OCI-LY3 (cell line): Measurements from ENCODE around the gene HPGD.

Source experiments
- H2AFZ ChIP-seq: fragments of 200-600, 300-600 bp; shearing (Covaris generic); 2 replicates; pipeline ENCODE4 v1.6.0; 2014; ENCODE audit warnings: antibody characterized with exemption, low read depth, low read length
- H3K27ac ChIP-seq: fragments of 200-600, 300-600 bp; sonication (generic); 2 replicates; pipeline ENCODE4 v1.5.1; 2014; ENCODE audit warnings: mild to moderate bottlenecking, low read length, moderate library complexity, mixed read lengths
- H3K27me3 ChIP-seq: fragments of 200-600, 300-600 bp; sonication (generic); 2 replicates; pipeline ENCODE4 v1.6.1; 2014; ENCODE audit warnings: low read depth, low read length, mixed read lengths
- H3K36me3 ChIP-seq: fragments of 200-600, 300-600 bp; sonication (generic); replicated peaks from 2 replicates; pipeline ENCODE3; 2014; ENCODE audit warnings: low read depth, low read length, mixed read lengths
- H3K4me1 ChIP-seq: fragments of 300-600, 200-600 bp; sonication (generic); 2 replicates; pipeline ENCODE4 v1.6.1; 2014; ENCODE audit warnings: low read length, mixed read lengths
- H3K4me2 ChIP-seq: fragments of 200-600, 300-600 bp; sonication (generic); 2 replicates; pipeline ENCODE4 v1.6.1; 2014; ENCODE audit warnings: low read length, mixed read lengths
- H3K4me3 ChIP-seq: fragments of 300-600, 200-600 bp; sonication (generic); 2 replicates; pipeline ENCODE4 v1.5.1; 2014; ENCODE audit warnings: antibody characterized with exemption, mild to moderate bottlenecking, low read length, moderate library complexity
- H3K79me2 ChIP-seq: fragments of 300-600, 200-600 bp; shearing (Covaris generic); 2 replicates; pipeline ENCODE4 v1.6.1; 2014; ENCODE audit warnings: mild to moderate bottlenecking, low read length, mixed read lengths
- H3K9ac ChIP-seq: fragments of 300-600, 200-600 bp; shearing (Covaris generic); 2 replicates; pipeline ENCODE4 v1.6.0; 2014; ENCODE audit warnings: mild to moderate bottlenecking, low read length, moderate library complexity
- H3K9me3 ChIP-seq: fragments of 200-600, 300-600 bp; shearing (Covaris generic); 2 replicates; pipeline ENCODE4 v1.6.1; 2014; ENCODE audit warnings: low read length, mixed read lengths; ENCODE audit not compliant: insufficient read depth
- H4K20me1 ChIP-seq: fragments of 200-600, 300-600 bp; sonication (generic); 2 replicates; pipeline ENCODE4 v1.6.1; 2016; ENCODE audit warnings: low read length, mixed read lengths; ENCODE audit not compliant: insufficient read depth
- EZH2phosphoT487 ChIP-seq: fragments of 200-600 bp; shearing (Covaris generic); IDR thresholded peaks from 2 replicates; pipeline ENCODE4 v1.6.1; 2018; ENCODE audit warnings: antibody characterized with exemption, mixed run types, low read depth
- TF ChIP-seq, protein P1 (sequence below): fragments of 200-600, 300-600 bp; sonication (generic); IDR thresholded peaks from 2 replicates; pipeline ENCODE4 v1.5.1; 2014; ENCODE audit warnings: antibody characterized with exemption, low read length, low read depth

HPGD gene

DNA sequence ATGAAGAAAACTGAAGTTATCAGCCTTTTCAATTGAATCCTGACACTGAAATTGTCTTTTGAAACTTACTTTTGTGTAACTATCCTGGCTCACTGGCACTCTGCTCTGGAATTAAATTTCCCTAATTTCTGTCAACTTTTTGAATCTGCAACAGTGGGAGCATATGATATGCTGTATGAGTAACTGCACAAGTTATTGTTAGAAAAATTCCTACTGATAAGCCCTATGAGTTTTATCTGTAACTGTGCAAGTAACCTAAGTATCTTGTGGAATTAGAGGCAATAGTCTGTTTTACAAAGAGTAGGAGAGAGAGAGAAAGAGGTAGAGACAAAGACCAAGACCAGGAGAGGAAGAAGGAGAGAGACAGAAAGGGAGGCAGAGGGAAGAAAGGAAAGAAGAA is 9.2 kb upstream of the HPGD start:
- Histone ChIP-seq H3K9me3 (no peaks in the 10 kb centered on the region), H3K27me3 (no peaks in the 10 kb centered on the region), H3K79me2 (no peaks in the 10 kb centered on the region), H3K27ac (no peak overlapping the region), H3K9ac (no peak overlapping the region), H3K36me3 (no peaks in the 10 kb centered on the region), H3K4me2 (no peak overlapping the region), H3K4me1 (no peaks in the 10 kb centered on the region), H3K4me3 (no peak overlapping the region), H2AFZ (no peak overlapping the region), H4K20me1 (no peaks in the 10 kb centered on the region)
- TF ChIP-seq, protein P1, sequence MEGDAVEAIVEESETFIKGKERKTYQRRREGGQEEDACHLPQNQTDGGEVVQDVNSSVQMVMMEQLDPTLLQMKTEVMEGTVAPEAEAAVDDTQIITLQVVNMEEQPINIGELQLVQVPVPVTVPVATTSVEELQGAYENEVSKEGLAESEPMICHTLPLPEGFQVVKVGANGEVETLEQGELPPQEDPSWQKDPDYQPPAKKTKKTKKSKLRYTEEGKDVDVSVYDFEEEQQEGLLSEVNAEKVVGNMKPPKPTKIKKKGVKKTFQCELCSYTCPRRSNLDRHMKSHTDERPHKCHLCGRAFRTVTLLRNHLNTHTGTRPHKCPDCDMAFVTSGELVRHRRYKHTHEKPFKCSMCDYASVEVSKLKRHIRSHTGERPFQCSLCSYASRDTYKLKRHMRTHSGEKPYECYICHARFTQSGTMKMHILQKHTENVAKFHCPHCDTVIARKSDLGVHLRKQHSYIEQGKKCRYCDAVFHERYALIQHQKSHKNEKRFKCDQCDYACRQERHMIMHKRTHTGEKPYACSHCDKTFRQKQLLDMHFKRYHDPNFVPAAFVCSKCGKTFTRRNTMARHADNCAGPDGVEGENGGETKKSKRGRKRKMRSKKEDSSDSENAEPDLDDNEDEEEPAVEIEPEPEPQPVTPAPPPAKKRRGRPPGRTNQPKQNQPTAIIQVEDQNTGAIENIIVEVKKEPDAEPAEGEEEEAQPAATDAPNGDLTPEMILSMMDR: no peak

DNA sequence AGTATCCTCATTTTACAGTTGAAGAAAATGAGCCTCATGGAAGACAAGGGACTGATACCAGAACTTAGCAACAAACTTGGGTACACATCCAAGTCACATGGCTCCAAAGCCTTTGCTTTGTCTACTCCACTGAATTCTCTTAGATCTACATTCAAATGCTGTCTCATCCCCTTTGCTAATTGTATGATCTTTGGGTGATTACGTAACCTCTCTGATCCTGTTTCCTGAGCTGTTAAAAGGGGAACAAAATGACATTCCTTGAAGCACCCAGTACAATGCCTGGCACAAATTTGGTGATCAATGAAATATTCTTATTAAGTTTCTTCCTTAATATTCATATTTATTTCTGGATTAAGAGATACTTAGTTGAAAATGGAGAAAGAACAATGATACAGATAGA is 5.9 kb upstream of the HPGD start:
- TF ChIP-seq EZH2phosphoT487: no peak
- TF ChIP-seq, protein P1: no peak
- Histone ChIP-seq H3K9ac (no peak overlapping the region), H3K4me2 (no peak overlapping the region), H3K79me2 (no peaks in the 10 kb centered on the region), H3K27me3 (peaks cover 19% of the 10 kb centered on the region), H3K36me3 (no peaks in the 10 kb centered on the region), H4K20me1 (no peaks in the 10 kb centered on the region), H3K27ac (no peak overlapping the region), H3K9me3 (no peaks in the 10 kb centered on the region), H2AFZ (no peak overlapping the region), H3K4me3 (no peak overlapping the region), H3K4me1 (0 out of 2 replicates have a peak, but pooled peaks cover 2% of the 10 kb centered on the region)

DNA sequence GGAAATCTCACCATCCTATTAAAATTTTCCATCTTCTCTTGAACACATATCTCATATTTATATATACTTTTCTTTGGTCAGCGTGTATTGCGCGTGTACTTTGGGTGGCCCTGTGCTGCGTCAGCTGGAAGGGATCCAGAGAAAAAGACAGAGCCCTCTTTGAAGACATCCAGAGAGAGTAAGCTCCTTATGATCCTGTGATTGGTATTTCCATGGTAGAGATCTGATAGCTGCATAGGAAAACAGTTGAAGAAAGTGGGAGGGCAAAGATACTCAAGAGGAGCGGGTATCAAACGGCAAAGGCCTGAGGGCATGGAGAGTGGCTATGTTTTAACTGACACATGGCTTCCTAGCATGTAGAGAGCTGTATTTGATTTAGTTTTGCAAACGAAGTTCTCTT is 4.4 kb upstream of the HPGD start:
- 0 out of 2 replicates have a peak, but pooled peaks cover 4% of the 10 kb centered on the region for H3K4me1 ChIP-seq
- H3K36me3 ChIP-seq: no peaks in the 10 kb centered on the region
- TF ChIP-seq, protein P1: no peak
- no peak for TF ChIP-seq EZH2phosphoT487
- H3K4me2 ChIP-seq: no peak overlapping the region
- H3K9me3 ChIP-seq: no peaks in the 10 kb centered on the region
- H3K9ac ChIP-seq: no peak overlapping the region
- H2AFZ ChIP-seq: no peak overlapping the region
- no peak overlapping the region for H3K4me3 ChIP-seq
- H3K27ac ChIP-seq: no peak overlapping the region
- peaks cover 26% of the 10 kb centered on the region for H3K27me3 ChIP-seq
- no peaks in the 10 kb centered on the region for H3K79me2 ChIP-seq
- H4K20me1 ChIP-seq: no peaks in the 10 kb centered on the region

DNA sequence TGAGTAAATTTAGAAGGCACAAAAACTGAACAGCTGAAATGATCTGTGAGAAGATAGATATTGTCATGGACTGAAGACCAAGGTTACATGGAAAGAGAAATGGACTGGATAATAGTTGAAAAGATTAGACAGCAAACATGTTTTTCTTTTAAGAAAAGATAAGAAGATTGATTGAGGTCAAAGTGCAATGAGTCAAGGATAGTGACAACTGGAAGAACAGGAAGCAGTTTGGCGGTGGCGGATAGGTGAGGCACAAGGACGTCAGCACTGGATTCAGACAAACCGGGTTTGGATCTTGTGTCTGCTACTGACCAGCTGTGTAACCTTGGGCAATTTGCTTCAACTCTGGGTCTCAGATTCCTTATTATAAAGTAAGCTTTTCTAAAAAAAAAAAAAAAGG is 2.0 kb upstream of the HPGD start:
- H3K36me3 ChIP-seq: no peaks in the 10 kb centered on the region
- H3K27ac ChIP-seq: no peak overlapping the region
- no peaks in the 10 kb centered on the region for H4K20me1 ChIP-seq
- TF ChIP-seq EZH2phosphoT487: no peak
- TF ChIP-seq, protein P1: no peak
- no peak overlapping the region for H2AFZ ChIP-seq
- no peaks in the 10 kb centered on the region for H3K79me2 ChIP-seq
- H3K4me2 ChIP-seq: no peak overlapping the region
- no peak overlapping the region for H3K9ac ChIP-seq
- no peak overlapping the region for H3K4me3 ChIP-seq
- peaks cover 4% of the 10 kb centered on the region; the same call in 1 of the 2 replicates for H3K4me1 ChIP-seq
- peaks cover 26% of the 10 kb centered on the region for H3K27me3 ChIP-seq
- no peaks in the 10 kb centered on the region for H3K9me3 ChIP-seq
